GM10266 (cell line): Measurements from ENCODE around the gene CFAP119.
A peak's percentile ranks its signal among the peaks of the same experiment; 100 is the strongest.

Experiments
- DNase-seq: peaks from one replicate; pipeline ENCODE4 v3.0.0; 2012; ENCODE audit errors: extremely low spot score
- TF ChIP-seq, protein P1 (sequence below): IDR thresholded peaks from 2 replicates; pipeline ENCODE4 v1.5.1; 2012; ENCODE audit warnings: mild to moderate bottlenecking, low read depth; ENCODE audit not compliant: control insufficient read depth, insufficient read depth; ENCODE audit errors: missing control alignments

The CFAP119 gene

DNA sequence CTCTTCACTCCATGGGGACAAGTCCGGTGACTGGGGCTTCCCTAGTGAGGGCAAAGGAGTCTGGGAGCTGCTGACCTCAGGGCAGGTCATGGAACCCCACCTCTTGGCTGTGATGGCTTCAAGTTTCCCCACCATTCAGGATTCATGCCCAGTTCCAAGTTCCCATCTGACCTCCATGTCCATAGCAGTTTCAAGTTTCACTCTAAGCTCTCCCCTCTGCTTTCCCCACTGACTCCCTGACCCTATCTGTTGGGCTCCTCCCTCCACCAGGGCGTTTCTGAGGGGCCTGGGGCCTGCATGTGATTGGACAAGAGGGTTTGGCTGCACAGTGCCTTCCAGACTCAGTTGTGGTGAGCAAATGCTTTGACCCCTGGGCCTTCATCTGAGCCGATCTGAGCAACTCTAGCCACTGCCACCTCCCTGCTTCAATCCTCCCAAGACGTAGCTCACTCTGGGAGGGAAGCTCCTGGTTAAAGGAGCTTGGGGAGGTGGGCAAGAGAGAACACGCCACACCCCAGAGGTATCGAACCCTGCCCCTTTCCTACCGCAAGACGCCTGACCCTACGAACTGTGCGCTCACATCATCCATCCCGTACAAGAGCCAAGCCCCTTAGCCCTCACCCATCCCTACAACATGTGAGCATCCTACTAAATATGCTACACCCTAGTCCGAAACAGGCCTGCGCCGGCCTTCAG lies 16.8 kb upstream of the CFAP119 start:
- TF ChIP-seq, protein P1, sequence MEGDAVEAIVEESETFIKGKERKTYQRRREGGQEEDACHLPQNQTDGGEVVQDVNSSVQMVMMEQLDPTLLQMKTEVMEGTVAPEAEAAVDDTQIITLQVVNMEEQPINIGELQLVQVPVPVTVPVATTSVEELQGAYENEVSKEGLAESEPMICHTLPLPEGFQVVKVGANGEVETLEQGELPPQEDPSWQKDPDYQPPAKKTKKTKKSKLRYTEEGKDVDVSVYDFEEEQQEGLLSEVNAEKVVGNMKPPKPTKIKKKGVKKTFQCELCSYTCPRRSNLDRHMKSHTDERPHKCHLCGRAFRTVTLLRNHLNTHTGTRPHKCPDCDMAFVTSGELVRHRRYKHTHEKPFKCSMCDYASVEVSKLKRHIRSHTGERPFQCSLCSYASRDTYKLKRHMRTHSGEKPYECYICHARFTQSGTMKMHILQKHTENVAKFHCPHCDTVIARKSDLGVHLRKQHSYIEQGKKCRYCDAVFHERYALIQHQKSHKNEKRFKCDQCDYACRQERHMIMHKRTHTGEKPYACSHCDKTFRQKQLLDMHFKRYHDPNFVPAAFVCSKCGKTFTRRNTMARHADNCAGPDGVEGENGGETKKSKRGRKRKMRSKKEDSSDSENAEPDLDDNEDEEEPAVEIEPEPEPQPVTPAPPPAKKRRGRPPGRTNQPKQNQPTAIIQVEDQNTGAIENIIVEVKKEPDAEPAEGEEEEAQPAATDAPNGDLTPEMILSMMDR: no peak
- DNase-seq: no peak

DNA sequence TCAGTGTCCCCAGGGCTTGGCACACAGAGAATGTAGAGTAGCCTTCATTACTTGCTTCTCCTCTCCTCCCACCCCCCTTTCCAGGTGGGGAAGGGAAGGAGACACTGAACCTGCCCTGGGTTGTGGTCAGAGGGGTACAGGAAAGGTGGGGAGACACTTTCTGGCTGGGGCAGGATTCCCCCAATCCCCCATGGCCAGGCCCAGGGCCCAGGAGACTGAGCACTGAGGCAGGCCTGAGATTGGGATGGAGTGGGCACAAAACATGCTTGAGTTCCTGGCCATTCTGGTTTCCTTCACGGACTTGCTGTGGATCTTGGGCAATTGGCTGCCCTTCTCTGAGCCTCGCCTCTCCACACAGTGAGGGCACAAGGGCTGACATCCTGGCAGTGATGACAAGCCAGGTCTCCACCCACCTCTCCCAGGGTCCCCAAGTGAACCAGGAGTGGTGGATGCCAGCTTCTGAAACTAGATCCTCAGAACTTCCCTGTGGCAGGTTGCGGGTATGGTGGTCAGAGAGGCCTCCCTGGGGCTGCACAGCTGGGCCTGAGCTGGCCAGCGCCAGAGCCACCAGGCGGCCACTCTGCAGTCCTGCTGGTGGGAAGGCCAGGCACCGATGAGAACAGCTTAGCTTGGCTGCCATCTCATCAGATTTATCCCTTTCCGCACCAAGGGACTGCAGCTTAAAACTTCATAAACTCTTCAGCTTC lies 15.9 kb upstream of the CFAP119 start:
- DNase-seq: no peak

GRCh38 chr16:30775392-30776188 lies 13.7 kb upstream of the CFAP119 start:
- peak; percentile 87 for DNase-seq
- TF ChIP-seq, protein P1: no peak

More for the DNA sequence above, 15.9 kb upstream of the CFAP119 start:
- TF ChIP-seq, protein P1: no peak

DNA sequence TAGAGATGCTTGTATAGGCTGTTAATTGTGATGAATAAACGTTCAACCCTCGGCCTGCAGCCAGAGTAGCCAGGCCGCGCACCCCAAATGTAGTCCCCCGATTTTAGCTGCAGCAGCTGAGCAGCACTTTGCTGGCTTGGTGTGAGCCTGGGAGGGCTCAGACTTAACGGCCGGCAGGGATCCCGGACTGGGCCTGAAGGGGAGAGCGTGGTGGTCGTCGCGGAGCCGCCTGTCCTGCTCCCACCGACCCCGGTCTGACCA lies 13.2 kb upstream of the CFAP119 start:
- no peak for DNase-seq
- TF ChIP-seq, protein P1: no peak

DNA sequence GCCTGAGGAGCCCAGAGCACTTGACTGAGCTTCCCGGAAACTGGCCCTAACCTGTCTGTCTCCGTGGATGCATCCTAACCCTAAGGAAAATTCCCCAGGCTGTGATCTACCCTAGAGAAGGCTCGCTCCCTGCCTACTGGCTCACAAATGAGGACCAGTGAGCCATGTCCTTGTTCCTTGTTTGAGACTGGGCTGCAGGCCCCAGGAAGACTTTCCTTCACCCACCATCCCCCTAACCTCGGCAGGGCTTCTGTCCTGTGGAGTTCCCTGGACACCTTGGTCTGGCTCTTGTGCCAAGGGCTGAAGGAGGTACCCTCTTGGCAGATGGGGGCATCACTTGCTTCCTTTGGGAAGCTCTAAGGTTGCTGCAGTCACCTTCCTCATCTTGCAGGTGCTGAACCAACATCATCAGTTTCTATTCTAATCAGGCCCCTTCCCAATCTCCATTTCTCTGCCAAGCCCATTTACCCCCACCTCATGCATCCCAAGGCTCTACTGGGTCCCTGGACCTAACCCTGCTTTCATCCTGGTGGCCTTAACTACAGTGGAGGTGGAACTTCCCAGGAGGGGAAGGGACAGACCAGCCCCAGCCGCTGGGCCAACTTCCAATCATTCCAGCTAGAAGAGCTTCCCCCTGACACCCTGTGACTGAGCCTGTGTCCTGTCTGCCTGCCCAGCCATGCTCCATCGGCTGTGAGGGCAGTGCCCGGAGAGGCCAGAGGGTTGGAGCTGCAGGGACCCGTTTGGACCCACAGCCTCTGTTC lies 12.7 kb upstream of the CFAP119 start:
- DNase-seq: no peak

GRCh38 chr16:30773826-30774225 lies 12.0 kb upstream of the CFAP119 start:
- no peak for DNase-seq
- TF ChIP-seq, protein P1: no peak

More for the DNA sequence above, 12.7 kb upstream of the CFAP119 start:
- TF ChIP-seq, protein P1: no peak
